SHP77 treated with DMSO at 0.1 percent for 48 hours (cell line): ENCODE data around the gene ZZZ3.
"Not testable (repeated sequence)": the region's sequence is repeated elsewhere in the genome, so short reads cannot be mapped to it uniquely, and the experiment has no call there.

Experiments
- DNase-seq: peaks from one replicate; lab custom pipeline; 2025; lab: John Stamatoyannopoulos, UW

The ZZZ3 gene

DNA sequence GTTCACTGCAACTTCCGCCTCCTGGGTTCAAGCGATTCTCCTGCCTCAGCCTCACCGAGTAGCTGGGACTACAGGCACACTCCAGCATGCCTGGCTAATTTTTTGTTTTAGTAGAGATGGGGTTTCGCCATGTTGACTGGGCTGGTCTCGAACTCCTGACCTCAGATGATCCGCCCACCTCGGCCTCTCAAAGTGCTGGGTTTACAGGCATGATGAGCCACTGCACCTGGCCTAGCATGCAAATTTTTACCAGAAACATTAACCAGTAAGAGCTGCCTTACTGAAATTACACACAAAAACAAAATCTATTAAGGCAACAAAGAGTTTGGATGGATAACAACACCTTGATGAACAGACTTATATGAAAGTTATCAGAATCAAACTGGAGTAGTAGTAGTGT lies 12.1 kb downstream of the ZZZ3 start:
- no peak for DNase-seq

DNA sequence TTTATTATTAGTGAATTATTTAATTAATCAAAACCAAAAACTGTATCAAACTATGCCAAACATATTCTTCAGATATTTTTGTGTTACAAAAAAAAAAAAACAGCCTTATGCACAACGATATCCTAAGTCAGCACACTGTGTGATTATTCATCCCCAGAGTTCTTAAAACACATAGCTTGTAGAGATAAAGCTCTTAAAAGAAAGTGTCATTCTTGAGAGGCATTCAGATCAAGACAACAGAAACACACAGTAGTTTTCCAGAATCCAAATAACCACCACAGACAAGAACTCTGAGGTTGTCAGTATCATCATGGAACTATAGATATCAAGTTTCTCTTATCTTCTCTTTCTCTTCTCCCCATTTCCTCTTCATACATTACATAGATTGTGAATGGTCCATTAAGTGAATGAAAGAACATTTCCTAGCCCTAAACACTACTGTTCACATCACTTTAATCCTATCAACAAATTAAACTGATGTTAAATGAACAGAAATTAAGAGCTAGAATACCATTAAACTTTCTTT lies 13.5 kb downstream of the ZZZ3 start:
- DNase-seq, result no peak

DNA sequence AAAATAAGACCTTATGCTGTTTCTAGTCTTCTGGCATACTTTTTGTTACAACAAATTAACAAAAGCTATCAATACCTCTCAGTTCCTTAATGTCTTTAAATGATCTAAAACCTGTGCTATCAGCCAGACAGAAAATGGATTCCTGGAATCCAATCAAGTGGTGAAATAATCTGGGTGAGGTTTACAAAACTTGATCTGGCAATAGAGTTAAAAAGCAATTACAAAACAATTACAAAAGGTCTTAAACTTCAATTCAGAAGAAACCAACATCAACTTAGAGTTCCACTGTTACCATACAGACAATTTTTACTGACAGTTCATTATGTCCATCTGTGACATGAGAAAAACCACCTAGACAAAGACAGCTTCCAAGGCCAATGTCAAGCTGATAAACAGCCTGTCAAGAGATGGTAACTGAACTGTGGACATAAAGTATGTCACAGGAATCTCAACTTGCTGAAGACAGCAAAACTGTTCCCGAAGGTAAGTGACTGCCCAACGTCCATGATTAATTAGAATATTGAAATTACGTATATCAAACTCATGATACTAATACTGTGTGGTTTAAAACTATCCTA lies 17.4 kb downstream of the ZZZ3 start:
- no peak for DNase-seq

DNA sequence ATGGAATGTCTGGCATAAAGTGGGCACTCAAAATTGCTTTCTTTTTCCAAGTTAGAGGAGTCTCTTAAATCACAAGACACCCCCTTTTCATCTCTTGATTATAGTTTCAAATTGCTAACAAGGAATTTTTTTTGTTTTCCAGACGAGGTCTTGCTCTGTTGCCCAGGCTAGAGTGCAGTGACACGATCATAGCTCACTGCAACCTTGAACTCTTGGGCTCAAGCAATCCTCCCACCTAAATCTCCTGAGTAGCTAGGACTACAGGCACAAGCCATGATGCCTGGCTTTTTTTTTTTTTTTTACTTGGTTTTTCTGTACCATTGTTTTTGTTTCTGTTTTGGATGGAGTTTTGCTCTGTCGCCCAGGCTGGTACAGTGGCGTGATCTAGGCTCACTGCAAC lies 20.8 kb downstream of the ZZZ3 start:
- no peak for DNase-seq

DNA sequence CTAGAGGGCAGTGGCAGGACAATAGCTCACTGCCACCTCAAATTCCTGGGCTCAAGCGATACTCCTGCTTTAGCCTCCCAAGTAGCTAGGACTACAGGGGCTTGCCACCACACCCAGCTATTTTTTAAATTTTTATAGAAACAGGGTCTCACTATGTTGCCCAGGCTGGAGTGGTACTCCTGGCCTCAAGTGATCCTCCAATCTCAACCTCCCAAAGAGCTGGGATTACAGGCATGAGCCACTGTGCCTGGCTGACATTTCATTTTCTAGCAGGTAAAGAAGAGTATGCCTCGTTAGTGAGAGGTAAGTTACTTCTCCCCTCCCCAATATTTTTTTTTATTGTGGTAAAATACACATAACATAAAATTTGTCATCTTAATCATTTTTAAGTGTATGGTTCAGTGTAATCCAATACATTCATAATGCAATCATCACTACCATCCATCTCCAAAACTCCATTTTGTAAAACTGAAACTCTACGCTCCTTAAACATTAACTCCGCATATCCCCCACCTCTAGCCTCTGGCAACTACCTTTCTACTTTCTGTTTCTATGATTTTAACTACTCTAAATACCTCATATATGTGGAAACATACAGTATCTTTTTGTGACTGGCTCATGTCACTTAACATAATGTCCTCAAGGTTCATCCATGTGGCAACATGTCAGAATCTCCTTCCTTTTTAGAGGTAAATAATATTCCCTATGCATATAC lies 22.4 kb downstream of the ZZZ3 start:
- no peak for DNase-seq

DNA sequence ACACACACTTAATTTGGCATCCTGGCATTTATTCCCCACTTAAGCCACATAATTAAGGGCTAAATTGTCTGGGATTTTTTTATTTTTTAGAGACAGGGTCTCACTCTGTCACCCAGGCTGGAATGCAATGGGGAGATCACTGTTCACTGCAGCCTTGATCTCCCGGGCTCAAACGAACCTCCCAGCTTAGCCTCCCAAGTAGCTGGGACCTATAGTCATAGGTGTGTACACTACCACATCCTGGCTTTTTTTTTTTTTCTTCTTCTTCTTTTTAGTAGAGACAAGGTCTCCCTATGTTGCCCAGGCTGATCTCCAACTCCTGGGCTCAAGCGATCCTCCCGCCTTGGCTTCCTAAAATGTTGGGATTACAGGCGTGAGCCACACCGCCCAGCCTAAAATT lies 24.2 kb downstream of the ZZZ3 start:
- no peak for DNase-seq

DNA sequence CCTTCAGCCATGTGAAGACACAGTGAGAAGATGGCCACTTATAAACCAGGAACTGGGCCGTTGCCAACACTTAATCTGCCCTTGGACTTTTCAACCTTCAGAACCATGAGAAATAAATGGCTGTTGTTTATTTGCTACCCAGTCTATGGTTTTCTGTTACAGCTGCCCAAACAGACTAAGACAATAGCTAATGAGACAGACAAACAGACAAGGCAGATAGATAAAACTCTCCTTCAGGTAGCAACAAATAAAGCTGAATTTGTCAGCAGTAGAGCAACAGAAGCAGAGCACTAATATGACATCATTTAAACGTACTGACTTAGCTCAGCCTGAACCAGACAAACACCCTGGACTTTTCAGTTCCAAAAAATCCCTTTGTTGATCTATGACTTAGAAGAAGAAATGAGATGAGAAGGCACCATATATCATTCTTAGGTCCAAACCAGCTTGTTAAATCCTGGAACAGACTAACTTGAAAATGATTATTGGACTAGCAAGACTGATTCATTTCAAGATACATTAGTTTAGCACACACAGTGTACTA lies 27.0 kb downstream of the ZZZ3 start:
- DNase-seq, result peak; percentile 41

DNA sequence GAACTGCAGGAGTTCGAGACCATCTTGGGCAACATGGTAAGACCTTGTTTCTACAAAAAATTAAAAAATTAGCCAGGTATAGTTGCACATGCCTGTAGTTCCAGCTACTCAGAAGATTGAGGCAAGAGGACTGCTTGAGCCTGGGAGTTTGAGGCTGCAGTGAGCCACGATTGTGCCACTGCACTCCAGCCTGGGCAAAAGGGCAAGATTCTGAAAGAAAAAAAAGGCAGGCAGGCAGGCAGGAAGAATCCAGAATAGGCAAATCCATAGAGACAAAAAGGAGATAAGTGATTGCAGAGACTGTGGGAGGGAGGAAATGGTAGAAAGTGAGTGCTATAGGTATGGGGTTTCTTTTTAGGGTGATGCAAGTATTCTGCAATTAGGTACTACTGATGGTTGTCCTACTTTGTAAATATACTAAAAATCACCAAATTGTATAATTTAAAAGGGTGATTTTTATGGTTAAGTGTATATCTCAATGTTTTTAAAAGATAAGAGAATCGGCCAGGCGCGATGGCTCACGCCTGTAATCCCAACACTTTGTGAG lies 29.4 kb downstream of the ZZZ3 start:
- no peak for DNase-seq

DNA sequence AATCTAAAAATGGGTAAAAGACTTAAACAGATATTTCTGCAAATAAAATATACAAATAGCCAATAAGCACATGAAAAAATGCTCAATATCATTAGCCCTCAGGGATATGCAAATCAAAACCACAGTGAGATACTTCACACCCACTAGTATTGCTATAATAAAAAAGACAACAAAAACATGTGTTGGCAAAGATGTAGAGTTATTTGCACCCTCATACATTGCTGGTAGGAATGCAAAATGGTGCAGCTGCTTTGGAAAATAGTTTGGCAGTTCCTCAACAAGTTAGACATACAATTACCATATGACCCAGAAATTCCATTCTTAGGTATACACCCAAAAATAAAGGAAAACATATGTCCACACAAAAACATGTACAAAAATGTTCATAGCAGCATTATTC lies 30.2 kb downstream of the ZZZ3 start:
- no peak for DNase-seq

DNA sequence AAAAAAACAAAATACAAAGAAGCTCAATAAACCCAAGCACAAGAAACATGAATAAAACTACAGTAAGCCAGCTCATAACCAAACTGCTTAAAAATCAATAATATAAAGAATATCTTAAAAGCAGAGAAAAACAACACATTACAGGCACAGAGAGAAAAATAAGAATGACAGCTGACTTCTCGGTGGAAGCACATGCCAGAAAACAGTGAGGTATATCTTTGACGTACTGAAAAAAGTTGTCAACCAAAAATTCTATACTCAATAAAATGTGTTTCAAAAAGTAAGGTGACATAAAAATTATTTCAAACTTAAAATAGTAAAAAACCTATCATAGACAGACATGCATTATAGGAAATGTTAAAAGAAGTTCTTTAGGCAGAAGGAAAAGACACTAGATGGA lies 33.3 kb downstream of the ZZZ3 start:
- DNase-seq, result no peak

DNA sequence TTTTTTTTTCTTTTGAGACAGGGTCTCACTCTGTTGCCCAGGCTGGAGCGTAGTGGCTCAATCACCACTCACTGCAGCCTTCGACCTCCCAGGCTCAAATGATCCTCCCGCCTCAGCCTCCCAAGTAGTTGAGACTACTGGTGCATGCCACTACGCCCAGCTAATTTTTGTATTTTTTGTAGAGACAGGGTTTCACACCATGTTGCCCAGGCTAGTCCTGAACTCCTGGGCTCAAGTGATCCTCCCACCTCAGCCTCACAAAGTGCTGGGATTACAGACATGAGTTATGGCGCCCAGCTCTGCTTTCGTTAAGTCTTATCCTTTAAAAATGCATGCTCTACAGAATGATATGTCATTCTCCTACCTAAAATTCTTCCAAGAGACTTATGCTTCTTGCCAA lies 36.2 kb downstream of the ZZZ3 start:
- not testable (repeated sequence) for DNase-seq

DNA sequence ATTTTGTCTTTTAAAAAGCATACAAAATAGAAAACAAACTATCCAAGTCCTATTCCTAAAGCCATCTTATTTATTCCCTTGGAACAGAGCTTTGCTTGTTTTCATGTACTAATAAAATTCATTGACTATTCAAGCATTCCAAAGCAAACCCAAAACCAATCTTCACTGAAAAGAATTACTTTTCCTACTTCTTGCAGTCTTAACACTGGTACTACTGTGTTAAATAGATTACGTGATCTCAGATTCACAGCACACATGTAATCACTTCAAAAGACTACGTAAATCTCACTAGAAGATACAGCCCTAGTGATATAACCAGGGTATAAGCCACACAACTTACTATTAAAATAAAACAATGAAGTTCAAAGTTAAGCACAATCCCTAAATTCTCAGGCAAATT lies 39.0 kb downstream of the ZZZ3 start:
- no peak for DNase-seq

DNA sequence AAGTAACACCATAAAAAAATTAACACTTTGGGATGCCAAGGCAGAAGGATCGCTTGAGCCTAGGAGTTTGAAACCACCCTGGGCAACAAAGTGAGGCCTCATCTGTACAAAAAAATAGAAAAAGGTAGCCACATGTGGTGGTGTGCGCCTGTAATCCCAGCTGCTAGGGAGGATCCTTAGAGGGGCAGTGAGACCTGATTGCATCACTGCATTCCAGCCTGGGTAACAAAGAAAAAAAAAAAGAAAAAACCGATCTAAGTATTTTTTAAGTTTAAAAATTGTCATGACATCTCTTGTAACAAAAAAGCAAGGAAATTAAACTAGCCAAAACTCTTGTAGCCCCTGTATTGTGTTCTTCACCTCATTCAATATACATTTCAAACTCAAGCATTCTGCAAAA lies 39.5 kb downstream of the ZZZ3 start:
- DNase-seq, result no peak

DNA sequence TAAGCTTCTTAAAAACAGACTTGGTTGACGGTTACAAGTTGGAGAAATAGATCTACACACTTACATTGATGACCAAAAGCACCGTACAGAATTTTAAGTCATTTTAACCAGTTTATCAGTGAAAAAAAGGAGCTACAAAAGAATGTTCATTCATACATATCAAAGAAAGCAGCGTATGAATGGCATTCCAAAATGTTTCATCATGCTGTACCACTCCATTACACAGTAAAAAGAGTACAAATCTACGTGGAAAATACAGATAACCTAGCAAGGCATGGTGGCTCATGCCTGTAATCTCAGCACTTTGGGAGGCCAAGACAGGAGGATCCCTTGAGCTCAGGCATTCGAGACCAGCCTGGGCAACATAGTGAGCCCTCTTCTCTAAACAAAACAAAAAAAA lies 40.3 kb downstream of the ZZZ3 start:
- no peak for DNase-seq

DNA sequence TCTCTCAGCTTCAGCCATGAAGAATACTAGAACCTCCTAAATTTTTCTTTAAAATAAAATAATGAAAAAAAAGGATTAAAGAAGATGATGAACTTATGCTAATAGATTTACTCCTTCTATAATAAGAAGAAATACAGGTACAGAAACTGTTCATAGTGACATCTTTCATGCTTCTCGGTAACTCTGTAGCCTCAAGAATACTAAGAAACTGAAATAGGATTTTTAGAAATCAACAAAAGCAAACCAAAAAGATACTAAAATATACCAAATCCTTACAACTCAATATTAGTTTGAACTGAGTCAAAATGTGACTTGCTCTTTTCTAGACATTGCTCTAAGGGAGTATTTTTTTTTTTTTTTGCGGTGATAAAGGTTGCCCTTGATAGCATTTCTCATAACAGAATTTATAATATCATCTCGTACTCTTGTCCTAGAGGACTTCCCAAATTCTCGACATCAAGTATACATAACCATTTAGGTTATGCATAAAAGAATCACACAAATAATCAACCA lies 42.8 kb downstream of the ZZZ3 start:
- DNase-seq, result no peak

DNA sequence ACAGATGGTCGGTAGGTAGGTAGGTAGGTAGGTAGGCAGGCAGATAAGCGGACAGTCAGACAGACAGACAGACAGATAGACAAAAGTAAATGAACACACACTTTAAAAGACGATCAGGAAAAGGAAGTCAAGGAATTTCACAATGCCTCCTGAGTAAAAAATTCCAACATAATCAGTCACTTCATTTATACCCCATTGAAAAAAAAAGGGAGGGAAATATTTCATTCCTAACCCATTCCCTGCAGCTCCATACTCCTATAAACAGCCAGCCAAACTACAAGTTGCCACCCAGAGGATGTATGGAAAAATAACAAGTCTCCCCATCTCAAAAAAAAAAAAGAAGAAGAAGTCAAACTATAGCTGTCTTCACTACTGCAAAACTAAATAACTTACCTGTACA lies 43.4 kb downstream of the ZZZ3 start:
- DNase-seq, result no peak

DNA sequence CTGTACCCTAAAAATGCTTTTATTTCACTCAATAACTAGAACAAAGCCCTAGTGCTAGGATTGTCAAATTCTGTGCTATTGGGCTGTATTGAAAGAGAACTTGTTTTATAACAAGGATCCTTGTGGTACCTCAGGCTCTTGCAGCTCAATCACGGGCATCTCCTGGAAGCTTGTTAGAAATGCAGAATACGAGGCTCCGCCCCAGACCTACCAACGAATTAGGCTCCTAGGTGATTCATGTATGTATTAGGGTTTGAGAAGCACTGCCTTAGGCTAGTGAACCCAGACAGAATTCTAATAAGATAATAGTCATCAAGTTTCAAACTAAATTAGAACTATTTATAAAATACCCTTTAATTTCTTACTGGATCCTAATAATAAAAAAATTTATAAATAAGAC lies 45.6 kb downstream of the ZZZ3 start:
- no peak for DNase-seq
